Parathyroid adenoma (tissue), 2 donors: Measurements from ENCODE around the gene GRIFIN.

ENCODE experiments used
- H2AFZ ChIP-seq: fragments of 300-600 bp; sonication (generic); one replicate; pipeline ENCODE4 v1.7.0; 2017; ENCODE audit warnings: antibody characterized with exemption, mild to moderate bottlenecking
- H3K27ac ChIP-seq: fragments of 300-600 bp; sonication (generic); one replicate; pipeline ENCODE4 v1.7.0; 2017
- H3K27me3 ChIP-seq: fragments of 300-600 bp; sonication (generic); one replicate; pipeline ENCODE4 v1.7.0; 2017; ENCODE audit warnings: low read length; ENCODE audit not compliant: control insufficient read depth, insufficient read depth
- H3K36me3 ChIP-seq: fragments of 300-600 bp; sonication (generic); one replicate; pipeline ENCODE4 v1.7.0; 2017; ENCODE audit warnings: low read length; ENCODE audit not compliant: control insufficient read depth, insufficient read depth
- H3K4me1 ChIP-seq: fragments of 300-600 bp; sonication (generic); one replicate; pipeline ENCODE4 v1.7.0; 2017; ENCODE audit warnings: control low read depth
- H3K4me2 ChIP-seq: fragments of 300-600 bp; sonication (generic); one replicate; pipeline ENCODE4 v1.7.0; 2017; ENCODE audit warnings: low read length
- H3K4me3 ChIP-seq: fragments of 300-600 bp; sonication (generic); one replicate; pipeline ENCODE4 v1.7.0; 2017; ENCODE audit warnings: low read depth, low read length
- H3K79me2 ChIP-seq: fragments of 300-600 bp; sonication (generic); one replicate; pipeline ENCODE4 v1.7.0; 2017; ENCODE audit warnings: control low read depth
- H3K9ac ChIP-seq: fragments of 300-600 bp; sonication (generic); one replicate; pipeline ENCODE4 v1.7.0; 2017; ENCODE audit warnings: mild to moderate bottlenecking
- H3K9me3 ChIP-seq: fragments of 300-600 bp; sonication (generic); one replicate; pipeline ENCODE4 v1.7.0; 2017; ENCODE audit warnings: low read length; ENCODE audit not compliant: control insufficient read depth
- TF ChIP-seq, protein P1 (sequence below): fragments of 300-600 bp; sonication (generic); IDR thresholded peaks from one replicate; pipeline ENCODE4 v1.7.0; 2017; ENCODE audit warnings: antibody characterized with exemption, mild to moderate bottlenecking
- donor health status: primary hyperparathyroidism.

Gene GRIFIN

DNA sequence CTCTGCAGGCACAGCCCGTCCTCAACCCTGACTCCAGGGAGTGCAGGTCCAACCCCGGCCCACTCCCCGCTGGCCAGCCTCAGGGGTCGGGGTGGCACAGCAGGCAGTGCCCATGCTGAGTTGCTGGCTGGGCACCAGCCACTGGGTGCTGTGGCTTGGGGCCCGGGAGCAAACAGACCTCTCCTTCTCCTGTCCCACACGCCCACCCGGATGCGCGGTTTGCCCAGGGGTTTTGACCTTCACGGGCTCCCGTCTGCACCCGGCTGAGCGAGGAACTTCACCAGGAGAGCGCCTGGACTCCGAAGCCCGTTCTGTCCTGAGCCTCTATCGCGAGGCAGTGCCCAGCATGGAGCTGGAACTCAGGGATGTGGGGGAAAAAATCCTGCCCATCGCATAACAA lies 2.6 kb upstream of the GRIFIN start:
- peaks cover 9% of the 10 kb centered on the region for H3K27me3 ChIP-seq
- H3K4me2 ChIP-seq, result no peak overlapping the region
- H3K9me3 ChIP-seq, result no peaks in the 10 kb centered on the region
- H3K36me3 ChIP-seq, result no peaks in the 10 kb centered on the region
- no peak overlapping the region for H3K27ac ChIP-seq
- no peaks in the 10 kb centered on the region for H3K4me1 ChIP-seq
- no peak overlapping the region for H3K4me3 ChIP-seq
- no peaks in the 10 kb centered on the region for H3K79me2 ChIP-seq
- TF ChIP-seq, protein P1, sequence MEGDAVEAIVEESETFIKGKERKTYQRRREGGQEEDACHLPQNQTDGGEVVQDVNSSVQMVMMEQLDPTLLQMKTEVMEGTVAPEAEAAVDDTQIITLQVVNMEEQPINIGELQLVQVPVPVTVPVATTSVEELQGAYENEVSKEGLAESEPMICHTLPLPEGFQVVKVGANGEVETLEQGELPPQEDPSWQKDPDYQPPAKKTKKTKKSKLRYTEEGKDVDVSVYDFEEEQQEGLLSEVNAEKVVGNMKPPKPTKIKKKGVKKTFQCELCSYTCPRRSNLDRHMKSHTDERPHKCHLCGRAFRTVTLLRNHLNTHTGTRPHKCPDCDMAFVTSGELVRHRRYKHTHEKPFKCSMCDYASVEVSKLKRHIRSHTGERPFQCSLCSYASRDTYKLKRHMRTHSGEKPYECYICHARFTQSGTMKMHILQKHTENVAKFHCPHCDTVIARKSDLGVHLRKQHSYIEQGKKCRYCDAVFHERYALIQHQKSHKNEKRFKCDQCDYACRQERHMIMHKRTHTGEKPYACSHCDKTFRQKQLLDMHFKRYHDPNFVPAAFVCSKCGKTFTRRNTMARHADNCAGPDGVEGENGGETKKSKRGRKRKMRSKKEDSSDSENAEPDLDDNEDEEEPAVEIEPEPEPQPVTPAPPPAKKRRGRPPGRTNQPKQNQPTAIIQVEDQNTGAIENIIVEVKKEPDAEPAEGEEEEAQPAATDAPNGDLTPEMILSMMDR, result no peak
- H2AFZ ChIP-seq, result no peak overlapping the region
- H3K9ac ChIP-seq, result no peak overlapping the region

DNA sequence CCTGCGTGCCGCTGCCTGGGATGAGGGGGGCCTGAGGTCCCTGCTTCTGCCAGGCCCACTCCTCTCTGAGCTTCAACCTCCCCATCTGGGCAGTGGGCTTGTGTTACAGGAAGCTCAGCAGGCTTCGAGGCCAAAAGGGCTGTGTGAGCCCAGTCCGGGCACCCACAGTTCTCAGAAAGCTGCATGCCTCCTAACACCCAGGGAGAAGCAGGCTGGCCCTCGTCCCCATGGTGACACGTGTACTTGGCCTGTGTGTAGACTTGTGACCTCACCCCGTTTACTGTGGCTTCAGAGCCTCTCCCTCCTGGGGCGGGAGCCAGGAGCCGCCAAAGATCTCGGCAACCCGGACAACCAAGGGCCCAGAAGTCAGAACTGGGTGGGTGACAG lies 2.2 kb upstream of the GRIFIN start:
- Histone ChIP-seq H3K9me3 (no peaks in the 10 kb centered on the region), H3K27me3 (peaks cover 9% of the 10 kb centered on the region), H3K4me1 (no peaks in the 10 kb centered on the region), H3K4me2 (no peak overlapping the region), H2AFZ (no peak overlapping the region), H3K79me2 (no peaks in the 10 kb centered on the region), H3K4me3 (no peak overlapping the region), H3K27ac (no peak overlapping the region), H3K9ac (no peak overlapping the region), H3K36me3 (no peaks in the 10 kb centered on the region)
- TF ChIP-seq, protein P1, result no peak

DNA sequence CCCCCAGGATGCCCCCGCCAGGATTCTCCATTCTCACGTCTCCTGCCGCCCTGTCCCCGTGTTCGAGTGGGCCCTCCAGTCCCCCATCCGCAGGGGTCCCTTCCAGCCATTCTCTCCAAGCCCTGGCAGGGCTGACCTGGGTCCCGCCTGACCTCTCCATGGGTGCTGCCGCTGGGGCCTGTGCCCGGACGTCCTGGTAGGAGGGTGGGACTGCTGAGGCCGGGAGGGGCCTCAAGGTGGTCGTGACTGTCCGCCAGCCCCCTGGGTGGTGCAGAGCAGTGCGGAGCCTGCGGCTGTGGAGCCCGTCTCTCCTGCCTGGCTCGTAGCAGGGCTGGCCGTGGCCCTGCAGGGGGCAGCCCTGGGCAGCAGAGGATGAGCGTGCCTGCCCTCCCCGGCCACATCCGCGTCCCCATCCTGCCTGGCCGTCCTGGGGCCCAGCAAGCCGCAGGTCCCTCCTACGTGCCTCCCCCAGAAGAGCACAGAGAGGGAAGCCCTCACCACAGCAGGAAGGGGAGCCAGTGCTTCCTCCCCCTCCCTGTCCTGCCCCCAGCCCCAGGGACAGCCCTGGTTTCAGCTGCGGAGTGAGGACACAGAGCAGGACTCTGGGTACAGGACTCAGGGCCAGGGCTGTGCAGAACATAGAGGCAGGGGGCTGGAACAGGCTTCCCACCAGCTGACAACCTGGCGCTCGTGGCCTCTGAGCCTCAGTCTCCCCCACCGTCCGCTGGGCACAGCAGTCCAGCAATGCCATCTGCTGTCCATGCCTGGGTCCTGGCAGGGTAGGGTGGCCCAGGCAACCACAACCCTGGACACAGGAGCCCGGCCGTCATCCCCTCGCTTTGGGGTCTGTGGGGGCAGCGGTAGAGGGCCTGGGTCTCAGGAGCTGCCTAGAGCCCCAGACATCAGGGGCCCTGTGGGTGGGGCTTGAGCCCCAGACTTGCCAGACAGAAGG lies 1.5 kb upstream of the GRIFIN start:
- TF ChIP-seq, protein P1, result peak; percentile 60
- Histone ChIP-seq H3K9ac (no peak overlapping the region), H3K27me3 (peaks cover 9% of the 10 kb centered on the region)

DNA sequence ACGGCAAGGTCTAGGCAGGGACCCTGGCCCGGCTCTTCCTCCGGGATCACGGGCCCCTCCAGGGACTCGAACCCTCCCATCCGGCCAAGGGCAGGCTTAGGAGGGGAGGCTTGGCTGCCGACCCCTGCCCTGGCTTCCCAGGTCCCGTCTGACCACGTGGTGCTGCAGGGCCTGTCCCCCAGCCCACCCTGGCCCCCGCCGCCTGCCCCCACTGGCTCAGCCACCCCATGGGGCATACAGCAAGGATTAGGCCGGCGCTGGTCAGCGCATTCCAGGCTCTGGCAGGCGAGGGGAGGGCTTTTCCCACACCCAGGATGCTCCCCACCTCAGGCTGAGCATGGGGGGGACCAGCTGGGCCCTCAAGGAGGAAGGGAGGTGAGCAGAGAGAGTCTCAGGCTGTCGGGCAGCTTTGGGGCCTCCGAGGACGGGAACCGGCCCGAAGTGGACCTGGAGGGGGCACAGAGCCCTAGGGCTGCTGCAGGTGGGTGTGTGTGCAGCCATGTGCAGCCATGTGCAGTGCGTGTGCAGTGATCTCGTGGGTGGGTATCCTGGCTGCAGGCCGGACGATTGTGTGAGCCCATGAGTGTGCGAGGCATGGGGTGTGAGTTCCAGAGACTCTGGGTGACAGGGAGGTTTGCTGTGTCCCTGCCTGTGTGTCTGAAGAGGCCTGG lies 713 bp upstream of the GRIFIN start:
- no peak overlapping the region for H3K4me2 ChIP-seq
- H2AFZ ChIP-seq, result no peak overlapping the region
- TF ChIP-seq, protein P1, result no peak
- H3K4me3 ChIP-seq, result no peak overlapping the region
- no peaks in the 10 kb centered on the region for H3K4me1 ChIP-seq
- no peak overlapping the region for H3K9ac ChIP-seq
- H3K9me3 ChIP-seq, result no peaks in the 10 kb centered on the region
- H3K27me3 ChIP-seq, result peaks cover 9% of the 10 kb centered on the region
- no peak overlapping the region for H3K27ac ChIP-seq
- H3K36me3 ChIP-seq, result no peaks in the 10 kb centered on the region
- no peaks in the 10 kb centered on the region for H3K79me2 ChIP-seq

More for the DNA sequence above, 1.5 kb upstream of the GRIFIN start:
- Histone ChIP-seq H2AFZ (no peak overlapping the region), H3K4me2 (no peak overlapping the region), H3K36me3 (no peaks in the 10 kb centered on the region), H3K9me3 (no peaks in the 10 kb centered on the region), H3K4me3 (no peak overlapping the region), H3K4me1 (no peaks in the 10 kb centered on the region), H3K79me2 (no peaks in the 10 kb centered on the region), H3K27ac (no peak overlapping the region)
